ENCODE measurements around the gene GPC6.
A peak's percentile ranks its signal among the peaks of the same experiment; 100 is the strongest.

Gene GPC6

DNA sequence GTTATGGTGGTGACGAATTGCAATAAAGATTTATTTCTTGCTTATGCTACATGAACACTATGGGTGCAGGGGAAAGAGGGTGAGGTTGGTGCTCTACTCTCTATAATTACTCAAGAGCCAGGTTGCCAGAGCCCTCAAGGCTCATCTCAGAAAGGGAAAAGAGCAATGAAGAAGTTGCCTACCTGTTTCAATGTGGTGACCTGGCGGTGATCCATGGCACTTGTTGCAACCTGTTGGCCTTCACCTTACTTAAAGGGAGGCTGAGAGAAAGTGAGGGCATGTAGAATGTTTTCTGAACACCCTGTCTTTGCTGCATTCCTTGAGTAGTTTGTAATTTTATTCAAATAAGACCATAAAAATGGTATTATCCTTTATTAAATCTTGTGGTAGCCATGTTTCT is 394.4 kb downstream of the GPC6 start:
- DNase-seq (ENCODE audit: low read depth, low spot score): no peak
- POLR2A ChIA-PET: no interaction called here
- CTCF ChIA-PET: no interaction called here
- no peak overlapping the region for H3K4me3 ChIP-seq (ENCODE audit: low read depth, low read length)
- TF ChIP-seq, protein P1, sequence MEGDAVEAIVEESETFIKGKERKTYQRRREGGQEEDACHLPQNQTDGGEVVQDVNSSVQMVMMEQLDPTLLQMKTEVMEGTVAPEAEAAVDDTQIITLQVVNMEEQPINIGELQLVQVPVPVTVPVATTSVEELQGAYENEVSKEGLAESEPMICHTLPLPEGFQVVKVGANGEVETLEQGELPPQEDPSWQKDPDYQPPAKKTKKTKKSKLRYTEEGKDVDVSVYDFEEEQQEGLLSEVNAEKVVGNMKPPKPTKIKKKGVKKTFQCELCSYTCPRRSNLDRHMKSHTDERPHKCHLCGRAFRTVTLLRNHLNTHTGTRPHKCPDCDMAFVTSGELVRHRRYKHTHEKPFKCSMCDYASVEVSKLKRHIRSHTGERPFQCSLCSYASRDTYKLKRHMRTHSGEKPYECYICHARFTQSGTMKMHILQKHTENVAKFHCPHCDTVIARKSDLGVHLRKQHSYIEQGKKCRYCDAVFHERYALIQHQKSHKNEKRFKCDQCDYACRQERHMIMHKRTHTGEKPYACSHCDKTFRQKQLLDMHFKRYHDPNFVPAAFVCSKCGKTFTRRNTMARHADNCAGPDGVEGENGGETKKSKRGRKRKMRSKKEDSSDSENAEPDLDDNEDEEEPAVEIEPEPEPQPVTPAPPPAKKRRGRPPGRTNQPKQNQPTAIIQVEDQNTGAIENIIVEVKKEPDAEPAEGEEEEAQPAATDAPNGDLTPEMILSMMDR (IDR thresholded peaks at IDR 0.05; ENCODE audit: insufficient read depth, low read length, missing control alignments): no peak

DNA sequence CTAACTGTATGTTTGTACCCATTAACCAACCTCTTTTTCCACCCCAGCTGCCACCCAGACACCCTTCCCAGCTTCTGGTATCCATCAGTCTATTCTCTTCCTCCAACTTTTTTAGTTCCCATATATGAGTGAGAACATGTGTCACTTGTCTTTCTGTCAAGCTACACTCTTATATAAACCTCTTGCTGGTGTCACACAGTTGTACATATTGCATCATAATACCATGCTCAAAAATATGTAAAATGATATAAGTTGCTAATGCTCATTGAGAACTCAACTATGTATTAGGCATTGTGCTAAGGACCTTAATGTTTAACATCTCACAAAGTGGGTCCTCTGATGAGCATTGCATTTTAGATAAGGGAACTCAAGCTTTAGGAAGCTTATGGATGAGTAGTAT is 395.4 kb downstream of the GPC6 start:
- CTCF ChIA-PET: no interaction called here

DNA sequence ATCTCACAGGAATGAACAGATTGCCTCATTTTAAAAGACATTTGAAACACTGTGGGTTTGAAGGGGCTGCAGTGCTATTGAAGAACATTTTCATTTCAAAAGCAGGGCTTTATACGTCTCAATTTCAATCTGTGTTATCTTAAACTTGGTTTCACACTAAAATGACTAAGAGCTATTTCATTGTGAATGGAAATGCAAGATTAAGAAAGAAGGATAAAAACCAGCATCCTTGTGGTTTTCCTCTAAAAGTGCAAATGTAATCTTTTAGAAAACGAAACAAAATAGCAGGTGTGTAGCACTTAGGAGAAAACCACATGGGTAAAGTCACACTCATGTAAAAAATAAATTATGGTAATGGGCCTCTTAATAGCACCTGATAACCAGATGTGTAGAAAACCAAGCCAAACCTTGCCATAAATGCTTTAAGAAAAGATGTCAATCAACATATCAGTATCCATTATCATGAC is 397.7 kb downstream of the GPC6 start:
- H3K4me3 ChIP-seq (ENCODE audit: low read depth, low read length): no peak overlapping the region
- POLR2A ChIA-PET: no interaction called here
- DNase-seq (ENCODE audit: low read depth, low spot score): no peak
- TF ChIP-seq, protein P1 (IDR thresholded peaks at IDR 0.05; ENCODE audit: insufficient read depth, low read length, missing control alignments): no peak
- CTCF ChIA-PET: no interaction called here

More for the DNA sequence above, 395.4 kb downstream of the GPC6 start:
- no peak overlapping the region for H3K4me3 ChIP-seq (ENCODE audit: low read depth, low read length)
- TF ChIP-seq, protein P1 (IDR thresholded peaks at IDR 0.05; ENCODE audit: insufficient read depth, low read length, missing control alignments): no peak
- DNase-seq (ENCODE audit: low read depth, low spot score): no peak
- POLR2A ChIA-PET: no interaction called here

DNA sequence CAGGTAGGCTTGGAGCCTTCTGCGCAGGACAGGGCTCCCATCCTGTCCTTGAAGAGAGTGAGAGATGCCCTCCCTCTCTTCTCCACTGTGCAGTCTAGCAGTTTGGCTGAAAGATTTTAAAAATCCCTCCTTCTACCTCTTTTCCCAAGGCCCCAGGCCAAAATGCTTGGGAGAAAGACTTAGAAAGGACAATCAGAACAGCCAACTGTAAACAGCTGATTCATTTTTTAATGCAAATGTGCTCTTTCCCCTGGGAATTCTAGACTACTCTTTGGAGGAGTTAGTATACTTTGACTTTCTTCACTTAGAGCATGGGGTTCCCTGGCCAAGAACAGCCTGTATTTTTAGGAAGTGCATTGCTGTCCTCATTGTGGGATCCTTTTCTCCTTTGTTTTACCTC is 398.9 kb downstream of the GPC6 start:
- ChIA-PET POLR2A (no interaction called here), CTCF (no interaction called here)
- TF ChIP-seq, protein P1 (IDR thresholded peaks at IDR 0.05; ENCODE audit: insufficient read depth, low read length, missing control alignments): no peak
- DNase-seq (ENCODE audit: low read depth, low spot score): no peak
- no peak overlapping the region for H3K4me3 ChIP-seq (ENCODE audit: low read depth, low read length)

DNA sequence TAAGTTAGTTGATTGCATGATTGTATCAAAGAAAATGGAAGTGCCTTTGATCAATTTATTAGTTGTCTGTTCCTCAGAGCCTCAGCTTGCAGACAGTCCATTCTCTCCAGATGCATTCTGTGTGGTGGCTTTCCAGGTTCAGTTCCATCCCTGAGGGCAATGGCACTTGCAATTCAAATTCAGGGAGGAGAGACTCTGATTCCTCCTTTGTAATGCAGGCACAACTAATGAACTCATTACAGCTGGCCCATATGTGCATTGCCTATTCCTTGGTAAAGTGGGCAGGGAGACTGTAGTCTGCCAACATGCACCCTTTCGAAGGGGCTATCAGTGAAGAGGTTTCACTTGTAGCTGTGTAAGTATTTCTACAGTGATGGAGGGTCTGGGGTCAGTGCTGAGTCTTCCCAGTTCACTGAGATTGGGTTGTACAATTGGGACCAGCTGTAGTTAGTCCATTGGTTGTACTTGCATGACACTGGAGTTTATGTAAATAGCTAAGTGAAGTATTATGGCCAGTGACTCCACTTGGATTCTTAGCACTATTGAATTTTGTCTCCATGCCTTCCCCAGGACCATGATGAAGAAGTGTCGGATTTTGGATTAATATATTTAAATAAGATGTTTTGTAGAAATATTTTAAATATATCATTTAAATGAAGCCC is 401.7 kb downstream of the GPC6 start:
- POLR2A ChIA-PET: no interaction called here
- CTCF ChIA-PET: interaction anchor here (0.9 kb wide), 1 partner anchor 29 kb away, joined by 3 read pairs; no protein-coding TSS in a partner anchor
- no peak for DNase-seq (ENCODE audit: low read depth, low spot score)
- TF ChIP-seq, protein P1 (IDR thresholded peaks at IDR 0.05; ENCODE audit: insufficient read depth, low read length, missing control alignments): no peak
- H3K4me3 ChIP-seq (ENCODE audit: low read depth, low read length): no peak overlapping the region

DNA sequence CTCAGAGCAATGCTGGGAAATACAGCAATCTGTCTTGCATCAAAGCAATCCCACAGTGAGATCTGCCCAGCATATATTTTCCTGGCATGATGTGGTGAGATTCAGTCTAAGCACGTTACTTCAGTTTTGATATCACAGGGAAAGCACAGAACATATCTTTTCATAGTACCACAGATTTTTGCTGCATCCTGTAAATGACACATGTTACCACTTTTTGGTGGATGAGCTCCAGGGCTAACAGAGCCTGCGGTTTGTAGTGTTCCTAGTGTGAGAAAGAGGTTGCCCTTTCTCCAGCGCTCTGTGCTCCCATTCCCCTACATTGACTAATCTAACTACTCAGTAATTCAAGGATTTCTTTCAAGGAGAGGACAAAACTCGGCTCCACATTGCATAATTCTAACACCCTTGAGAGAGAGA is 409.0 kb downstream of the GPC6 start:
- ChIA-PET CTCF (no interaction called here), POLR2A (interaction anchor here (0.6 kb wide), 2 partner anchors 103 to 691 kb away, joined by 3 read pairs; no protein-coding TSS in a partner anchor)
- no peak overlapping the region for H3K4me3 ChIP-seq (ENCODE audit: low read depth, low read length)
- TF ChIP-seq, protein P1 (IDR thresholded peaks at IDR 0.05; ENCODE audit: insufficient read depth, low read length, missing control alignments): no peak
- DNase-seq (ENCODE audit: low read depth, low spot score): peak; percentile 42

Data from AG04449 (cell line).